Measurements from ENCODE around the gene ZNF761. TPM values are rescaled to one million over a fixed set of nuclear protein-coding genes. Genes with fewer than 3 reads are reported as not detected.

The ZNF761 gene
- total and polyA plus RNA-seq, 2 of the 13 experiments (the other 11 are each of a cell fraction or from before 2014, with no cell fraction given), result 11.6 to 16.2 TPM

DNA sequence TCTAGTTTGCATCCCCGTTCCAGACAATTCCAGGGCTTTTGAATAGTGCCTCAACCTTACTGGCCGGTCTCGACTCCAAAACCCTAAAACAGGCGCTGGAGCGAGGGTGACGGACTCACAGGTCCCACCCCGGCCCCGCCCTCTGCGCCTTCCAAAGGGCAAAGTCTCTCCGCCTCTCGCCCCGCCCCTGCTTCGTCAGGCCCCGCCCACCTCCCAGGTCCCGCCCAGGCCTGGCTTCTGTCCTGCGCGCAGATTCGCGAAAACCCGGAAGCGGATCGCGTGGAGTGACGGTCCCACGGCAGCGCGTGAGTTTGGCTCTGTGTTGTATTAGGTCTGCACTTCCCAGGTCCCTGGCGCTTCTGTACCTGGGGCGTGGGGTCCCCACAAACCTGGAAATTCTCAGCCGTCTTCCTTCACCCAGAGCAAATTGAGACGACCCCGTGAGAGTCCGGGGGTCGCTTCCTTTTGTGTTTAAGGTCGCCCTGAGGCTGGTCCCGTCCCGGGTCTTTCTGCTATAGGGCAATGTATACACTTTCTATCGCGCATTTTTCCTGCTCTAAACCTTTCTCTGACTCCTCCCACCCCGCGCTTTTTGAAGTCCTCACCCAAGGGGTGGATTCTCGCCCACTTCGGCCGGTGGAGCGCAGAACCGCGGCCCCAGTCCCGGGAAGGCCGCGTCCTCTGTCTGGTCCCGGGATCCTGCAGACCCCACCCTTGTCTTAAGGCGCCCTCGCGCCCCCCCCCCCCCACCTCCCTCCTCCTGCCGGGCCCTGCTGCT lies 35.9 kb downstream of the ZNF761 start, which contains the start of gene ZNF813 (continued):
- TF ChIP-seq, protein P1, sequence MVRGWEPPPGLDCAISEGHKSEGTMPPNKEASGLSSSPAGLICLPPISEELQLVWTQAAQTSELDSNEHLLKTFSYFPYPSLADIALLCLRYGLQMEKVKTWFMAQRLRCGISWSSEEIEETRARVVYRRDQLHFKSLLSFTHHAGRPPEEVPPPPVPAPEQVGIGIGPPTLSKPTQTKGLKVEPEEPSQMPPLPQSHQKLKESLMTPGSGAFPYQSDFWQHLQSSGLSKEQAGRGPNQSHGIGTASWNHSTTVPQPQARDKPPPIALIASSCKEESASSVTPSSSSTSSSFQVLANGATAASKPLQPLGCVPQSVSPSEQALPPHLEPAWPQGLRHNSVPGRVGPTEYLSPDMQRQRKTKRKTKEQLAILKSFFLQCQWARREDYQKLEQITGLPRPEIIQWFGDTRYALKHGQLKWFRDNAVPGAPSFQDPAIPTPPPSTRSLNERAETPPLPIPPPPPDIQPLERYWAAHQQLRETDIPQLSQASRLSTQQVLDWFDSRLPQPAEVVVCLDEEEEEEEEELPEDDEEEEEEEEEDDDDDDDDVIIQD (CRISPR knock-in tag; IDR thresholded peaks at IDR 0.05; ENCODE audit: low read depth), result no peak
- no peak for TF ChIP-seq ISL2 (CRISPR knock-in tag; IDR thresholded peaks at IDR 0.05)
- no peak; the same call in 1 of the 2 replicates for TF ChIP-seq NFYC (CRISPR knock-in tag; IDR thresholded peaks at IDR 0.05)
- TF ChIP-seq FOXA1 (IDR thresholded peaks at IDR 0.05), result no peak
- TF ChIP-seq FOXA1 (CRISPR knock-in tag; IDR thresholded peaks at IDR 0.05), result no peak
- TF ChIP-seq ELF1 (CRISPR knock-in tag; IDR thresholded peaks at IDR 0.05), result peak; percentile 95
- TF ChIP-seq, protein P2, sequence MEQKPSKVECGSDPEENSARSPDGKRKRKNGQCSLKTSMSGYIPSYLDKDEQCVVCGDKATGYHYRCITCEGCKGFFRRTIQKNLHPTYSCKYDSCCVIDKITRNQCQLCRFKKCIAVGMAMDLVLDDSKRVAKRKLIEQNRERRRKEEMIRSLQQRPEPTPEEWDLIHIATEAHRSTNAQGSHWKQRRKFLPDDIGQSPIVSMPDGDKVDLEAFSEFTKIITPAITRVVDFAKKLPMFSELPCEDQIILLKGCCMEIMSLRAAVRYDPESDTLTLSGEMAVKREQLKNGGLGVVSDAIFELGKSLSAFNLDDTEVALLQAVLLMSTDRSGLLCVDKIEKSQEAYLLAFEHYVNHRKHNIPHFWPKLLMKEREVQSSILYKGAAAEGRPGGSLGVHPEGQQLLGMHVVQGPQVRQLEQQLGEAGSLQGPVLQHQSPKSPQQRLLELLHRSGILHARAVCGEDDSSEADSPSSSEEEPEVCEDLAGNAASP (CRISPR knock-in tag; IDR thresholded peaks at IDR 0.05; ENCODE audit: borderline replicate concordance), result no peak
- TF ChIP-seq, protein P3, sequence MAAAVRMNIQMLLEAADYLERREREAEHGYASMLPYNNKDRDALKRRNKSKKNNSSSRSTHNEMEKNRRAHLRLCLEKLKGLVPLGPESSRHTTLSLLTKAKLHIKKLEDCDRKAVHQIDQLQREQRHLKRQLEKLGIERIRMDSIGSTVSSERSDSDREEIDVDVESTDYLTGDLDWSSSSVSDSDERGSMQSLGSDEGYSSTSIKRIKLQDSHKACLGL (CRISPR knock-in tag; IDR thresholded peaks at IDR 0.05), result no peak
- peak; percentile 44 for TF ChIP-seq KDM2A (CRISPR knock-in tag; IDR thresholded peaks at IDR 0.05; ENCODE audit: borderline replicate concordance, low read depth)
- no peak for TF ChIP-seq ZKSCAN1 (IDR thresholded peaks at IDR 0.05; ENCODE audit: low read length)
- peak; percentile 36; the same call in 1 of the 2 replicates for TF ChIP-seq KDM5A (IDR thresholded peaks at IDR 0.05; ENCODE audit: borderline replicate concordance, low read length)
- TF ChIP-seq, protein P4, sequence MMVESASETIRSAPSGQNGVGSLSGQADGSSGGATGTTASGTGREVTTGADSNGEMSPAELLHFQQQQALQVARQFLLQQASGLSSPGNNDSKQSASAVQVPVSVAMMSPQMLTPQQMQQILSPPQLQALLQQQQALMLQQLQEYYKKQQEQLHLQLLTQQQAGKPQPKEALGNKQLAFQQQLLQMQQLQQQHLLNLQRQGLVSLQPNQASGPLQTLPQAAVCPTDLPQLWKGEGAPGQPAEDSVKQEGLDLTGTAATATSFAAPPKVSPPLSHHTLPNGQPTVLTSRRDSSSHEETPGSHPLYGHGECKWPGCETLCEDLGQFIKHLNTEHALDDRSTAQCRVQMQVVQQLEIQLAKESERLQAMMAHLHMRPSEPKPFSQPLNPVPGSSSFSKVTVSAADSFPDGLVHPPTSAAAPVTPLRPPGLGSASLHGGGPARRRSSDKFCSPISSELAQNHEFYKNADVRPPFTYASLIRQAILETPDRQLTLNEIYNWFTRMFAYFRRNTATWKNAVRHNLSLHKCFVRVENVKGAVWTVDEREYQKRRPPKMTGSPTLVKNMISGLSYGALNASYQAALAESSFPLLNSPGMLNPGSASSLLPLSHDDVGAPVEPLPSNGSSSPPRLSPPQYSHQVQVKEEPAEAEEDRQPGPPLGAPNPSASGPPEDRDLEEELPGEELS (CRISPR knock-in tag; IDR thresholded peaks at IDR 0.05), result no peak
- TF ChIP-seq CBX5 (CRISPR knock-in tag; IDR thresholded peaks at IDR 0.05; ENCODE audit: borderline replicate concordance), result peak; percentile 39; the same call in 1 of the 2 replicates
- no peak for TF ChIP-seq SALL2 (CRISPR knock-in tag; IDR thresholded peaks at IDR 0.05)
- TF ChIP-seq NFE2L1 (CRISPR knock-in tag; IDR thresholded peaks at IDR 0.05; ENCODE audit: borderline replicate concordance), result no peak
- TF ChIP-seq, protein P5, sequence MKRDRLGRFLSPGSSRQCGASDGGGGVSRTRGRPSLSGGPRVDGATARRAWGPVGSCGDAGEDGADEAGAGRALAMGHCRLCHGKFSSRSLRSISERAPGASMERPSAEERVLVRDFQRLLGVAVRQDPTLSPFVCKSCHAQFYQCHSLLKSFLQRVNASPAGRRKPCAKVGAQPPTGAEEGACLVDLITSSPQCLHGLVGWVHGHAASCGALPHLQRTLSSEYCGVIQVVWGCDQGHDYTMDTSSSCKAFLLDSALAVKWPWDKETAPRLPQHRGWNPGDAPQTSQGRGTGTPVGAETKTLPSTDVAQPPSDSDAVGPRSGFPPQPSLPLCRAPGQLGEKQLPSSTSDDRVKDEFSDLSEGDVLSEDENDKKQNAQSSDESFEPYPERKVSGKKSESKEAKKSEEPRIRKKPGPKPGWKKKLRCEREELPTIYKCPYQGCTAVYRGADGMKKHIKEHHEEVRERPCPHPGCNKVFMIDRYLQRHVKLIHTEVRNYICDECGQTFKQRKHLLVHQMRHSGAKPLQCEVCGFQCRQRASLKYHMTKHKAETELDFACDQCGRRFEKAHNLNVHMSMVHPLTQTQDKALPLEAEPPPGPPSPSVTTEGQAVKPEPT (CRISPR knock-in tag; IDR thresholded peaks at IDR 0.05; ENCODE audit: low read depth), result peak; percentile 54; the same call in 1 of the 2 replicates
- peak; percentile 60; the same call in 1 of the 2 replicates for TF ChIP-seq MEIS2 (CRISPR knock-in tag; IDR thresholded peaks at IDR 0.05)
- TF ChIP-seq, protein P6, sequence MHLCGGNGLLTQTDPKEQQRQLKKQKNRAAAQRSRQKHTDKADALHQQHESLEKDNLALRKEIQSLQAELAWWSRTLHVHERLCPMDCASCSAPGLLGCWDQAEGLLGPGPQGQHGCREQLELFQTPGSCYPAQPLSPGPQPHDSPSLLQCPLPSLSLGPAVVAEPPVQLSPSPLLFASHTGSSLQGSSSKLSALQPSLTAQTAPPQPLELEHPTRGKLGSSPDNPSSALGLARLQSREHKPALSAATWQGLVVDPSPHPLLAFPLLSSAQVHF (CRISPR knock-in tag; IDR thresholded peaks at IDR 0.05), result no peak
- TF ChIP-seq, protein P7, sequence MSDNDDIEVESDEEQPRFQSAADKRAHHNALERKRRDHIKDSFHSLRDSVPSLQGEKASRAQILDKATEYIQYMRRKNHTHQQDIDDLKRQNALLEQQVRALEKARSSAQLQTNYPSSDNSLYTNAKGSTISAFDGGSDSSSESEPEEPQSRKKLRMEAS (IDR thresholded peaks at IDR 0.05), result peak; percentile 59; the same call in 1 of the 2 replicates
- no peak for TF ChIP-seq NFE2L2 (IDR thresholded peaks at IDR 0.05; ENCODE audit: low read length)

Data from HepG2 (cell line).